H1 (cell line): ENCODE measurements around the gene PDZD2. TPM values are rescaled to one million over a fixed set of nuclear protein-coding genes. Genes with fewer than 3 reads are reported as not detected.

Source experiments
- CTCF ChIA-PET: fragments of 300-600 bp; sonication (Branson Sonifier 250); formaldehyde crosslinking; loops from one replicate; lab custom pipeline; 2021; ENCODE audit not compliant: partially characterized antibody; lab: Charles Lee
- POLR2A ChIA-PET: fragments of 300-600 bp; sonication (Branson Sonifier 250); formaldehyde crosslinking; loops from one replicate; lab custom pipeline; 2021; ENCODE audit warnings: inconsistent platforms; ENCODE audit not compliant: partially characterized antibody; lab: Charles Lee
- DNase-seq, 2 experiments: peaks; one replicate each; pipeline versions ENCODE4 v3.0.0 to v3.0.0-alpha.2; 2010 to 2022; ENCODE audit warnings: low spot score in 2 of 2, low read depth in 1 of 2, mixed read lengths in 1 of 2
- FAIRE-seq: peaks from 2 replicates; lab custom pipeline; 2011; peaks lifted over from hg19 to GRCh38; lab: Jason Lieb, UNC
- H2AFZ ChIP-seq: 2 replicates; pipeline ENCODE4 v1.8.1; 2012; ENCODE audit warnings: low read length, inconsistent platforms
- H2AK5ac ChIP-seq: 2 replicates; pipeline ENCODE4 v1.6.1; 2013; ENCODE audit warnings: low read depth, low read length
- H2BK120ac ChIP-seq: replicated peaks from 2 replicates; pipeline ENCODE3; 2013; ENCODE audit warnings: low read depth, low read length, inconsistent platforms
- H2BK12ac ChIP-seq: 2 replicates; pipeline ENCODE4 v1.6.1; 2013; ENCODE audit warnings: low read depth, low read length
- H2BK15ac ChIP-seq: 2 replicates; pipeline ENCODE4 v1.6.1; 2013; ENCODE audit warnings: low read length
- H2BK20ac ChIP-seq: 2 replicates; pipeline ENCODE4 v1.6.1; 2013; ENCODE audit warnings: low read length
- H2BK5ac ChIP-seq: 2 replicates; pipeline ENCODE4 v1.6.1; 2013; ENCODE audit warnings: low read depth, low read length
- H3K14ac ChIP-seq: 2 replicates; pipeline ENCODE4 v1.6.1; 2013; ENCODE audit warnings: inconsistent platforms; ENCODE audit not compliant: insufficient read length
- H3K18ac ChIP-seq: 2 replicates; pipeline ENCODE4 v1.6.1; 2013; ENCODE audit warnings: low read length; ENCODE audit errors: extremely low read depth
- H3K23ac ChIP-seq: 2 replicates; pipeline ENCODE4 v1.6.1; 2013; ENCODE audit warnings: inconsistent platforms; ENCODE audit not compliant: insufficient read length
- H3K23me2 ChIP-seq: 2 replicates; pipeline ENCODE4 v1.6.1; 2013; ENCODE audit warnings: low read depth, low read length
- H3K27ac ChIP-seq: 2 replicates; pipeline ENCODE4 v1.6.1; 2011; ENCODE audit warnings: low read depth, low read length, inconsistent platforms
- H3K27me3 ChIP-seq, 4 experiments: replicated peaks in 1 of 4; 1 replicate in 1 of 4; 2 replicates in 3 of 4; pipeline versions ENCODE4 v1.6.1 to v1.8.1; 2011 to 2013; ENCODE audit warnings: low read length in 3 of 4, mild to moderate bottlenecking in 3 of 4, inconsistent platforms in 2 of 4, mixed read lengths in 2 of 4, moderate library complexity in 1 of 4; ENCODE audit not compliant: control insufficient read depth in 3 of 4, insufficient read depth in 3 of 4; ENCODE audit errors: extremely low read depth in 1 of 4
- H3K36me3 ChIP-seq, 4 experiments: 2 replicates each; pipeline versions ENCODE4 v1.6.1 to v1.8.1; 2011 to 2013; ENCODE audit warnings: mild to moderate bottlenecking in 4 of 4, low read length in 3 of 4, moderate library complexity in 2 of 4, control low read depth in 1 of 4, inconsistent platforms in 1 of 4; ENCODE audit not compliant: insufficient read depth in 4 of 4, control insufficient read depth in 2 of 4
- H3K4ac ChIP-seq: replicated peaks from 2 replicates; pipeline ENCODE3; 2013; ENCODE audit warnings: low read length, low read depth, mixed read lengths, inconsistent platforms; ENCODE audit not compliant: insufficient read length
- H3K4me1 ChIP-seq, 4 experiments: replicated peaks in 1 of 4; 1 replicate in 1 of 4; 2 replicates in 3 of 4; pipeline versions ENCODE4 v1.6.1 to v1.8.1; 2011 to 2013; ENCODE audit warnings: low read length in 3 of 4, inconsistent platforms in 2 of 4, mixed read lengths in 1 of 4; ENCODE audit not compliant: insufficient read depth in 4 of 4, control insufficient read depth in 3 of 4
- H3K4me2 ChIP-seq, 2 experiments: 2 replicates each; pipeline versions ENCODE4 v1.6.1 to v1.8.1; 2011 to 2013; ENCODE audit warnings: low read depth in 2 of 2, low read length in 2 of 2, control low read depth in 1 of 2, inconsistent platforms in 1 of 2, mild to moderate bottlenecking in 1 of 2; ENCODE audit not compliant: insufficient read depth in 1 of 2
- H3K4me3 ChIP-seq, 4 experiments: fragments of 200-600, 300-600 bp in 1 of 4; sonication (generic), shearing (Covaris generic), sonication (Bioruptor Twin) in 1 of 4; 2 replicates each; pipeline versions ENCODE4 v1.5.1 to v1.8.1; 2011 to 2016; ENCODE audit warnings: low read length in 4 of 4, low read depth in 3 of 4, control low read depth in 2 of 4, inconsistent platforms in 2 of 4, mild to moderate bottlenecking in 2 of 4, mixed read lengths in 1 of 4, moderate library complexity in 1 of 4; ENCODE audit not compliant: insufficient read depth in 2 of 4; ENCODE audit errors: extremely low read depth in 1 of 4
- H3K56ac ChIP-seq: replicated peaks from 2 replicates; pipeline ENCODE3; 2013; ENCODE audit warnings: low read depth, mild to moderate bottlenecking, mixed read lengths, low read length, inconsistent platforms; ENCODE audit not compliant: insufficient read length
- H3K79me1 ChIP-seq: 2 replicates; pipeline ENCODE4 v1.6.1; 2013; ENCODE audit warnings: low read depth, low read length, control low read depth
- H3K79me2 ChIP-seq, 2 experiments: 2 replicates each; pipeline versions ENCODE4 v1.6.1 to v1.8.1; 2012 to 2013; ENCODE audit warnings: low read length in 2 of 2, mild to moderate bottlenecking in 2 of 2, inconsistent platforms in 1 of 2; ENCODE audit not compliant: insufficient read depth in 2 of 2, control insufficient read depth in 1 of 2
- H3K9ac ChIP-seq, 4 experiments: replicated peaks in 1 of 4; 1 replicate in 1 of 4; 2 replicates in 3 of 4; pipeline versions ENCODE4 v1.6.1 to v1.8.1; 2011 to 2013; ENCODE audit warnings: low read depth in 3 of 4, low read length in 3 of 4, control low read depth in 2 of 4, mild to moderate bottlenecking in 2 of 4, moderate library complexity in 2 of 4, inconsistent platforms in 1 of 4; ENCODE audit errors: extremely low read depth in 1 of 4
- H3K9me3 ChIP-seq, 2 experiments: 2 replicates each; pipeline versions ENCODE4 v1.6.1 to v1.8.1; 2012 to 2013; ENCODE audit warnings: mild to moderate bottlenecking in 2 of 2, moderate library complexity in 2 of 2, control low read depth in 1 of 2, inconsistent platforms in 1 of 2, low read depth in 1 of 2, low read length in 1 of 2, mixed read lengths in 1 of 2; ENCODE audit not compliant: insufficient read depth in 2 of 2
- H4K20me1 ChIP-seq, 2 experiments: replicated peaks in 1 of 2; 2 replicates each; pipeline versions ENCODE3 to v1.8.1; 2011 to 2013; ENCODE audit warnings: inconsistent platforms in 2 of 2, low read length in 2 of 2, mild to moderate bottlenecking in 1 of 2; ENCODE audit not compliant: insufficient read depth in 2 of 2, control insufficient read depth in 1 of 2
- H4K5ac ChIP-seq: 2 replicates; pipeline ENCODE4 v1.6.1; 2013; ENCODE audit warnings: low read length, low read depth, mixed read lengths, inconsistent platforms; ENCODE audit not compliant: insufficient read length
- H4K8ac ChIP-seq: 2 replicates; pipeline ENCODE4 v1.8.0; 2013; ENCODE audit warnings: mild to moderate bottlenecking, moderate library complexity, low read length, inconsistent platforms; ENCODE audit not compliant: insufficient read depth; ENCODE audit errors: extremely low read depth
- H4K91ac ChIP-seq: replicated peaks from 2 replicates; pipeline ENCODE3; 2013; ENCODE audit warnings: low read length, mixed read lengths, inconsistent platforms; ENCODE audit not compliant: insufficient read length
- BCL11A ChIP-seq, 2 experiments: IDR thresholded peaks; one replicate each; pipeline ENCODE4 v1.6.1; 2011; ENCODE audit warnings: low read depth in 2 of 2, low read length in 2 of 2, mild to moderate bottlenecking in 2 of 2
- CEBPB ChIP-seq: IDR thresholded peaks from 2 replicates; pipeline ENCODE4 v1.6.1; 2012; ENCODE audit warnings: low read depth, low read length
- CHD2 ChIP-seq: IDR thresholded peaks from 2 replicates; pipeline ENCODE4 v1.6.1; 2012; ENCODE audit warnings: low read length, improper control_type of control experiment
- NRF1 ChIP-seq: IDR thresholded peaks from 2 replicates; pipeline ENCODE4 v1.6.1; 2011; ENCODE audit warnings: mild to moderate bottlenecking, low read depth, low read length, improper control_type of control experiment
- POLR2A ChIP-seq, 2 experiments: IDR thresholded peaks; 1 replicate in 1 of 2; 2 replicates in 1 of 2; pipeline ENCODE4 v1.6.1; 2011; ENCODE audit warnings: low read depth in 2 of 2, low read length in 2 of 2, mild to moderate bottlenecking in 2 of 2; ENCODE audit errors: control extremely low read depth in 1 of 2
- SP4 ChIP-seq: IDR thresholded peaks from 2 replicates; pipeline ENCODE4 v1.6.1; 2012; ENCODE audit warnings: low read length, inconsistent platforms
- SRF ChIP-seq: IDR thresholded peaks from 2 replicates; pipeline ENCODE4 v1.6.1; 2011; ENCODE audit warnings: mild to moderate bottlenecking, low read depth, low read length, moderate library complexity
- WGBS, 2 experiments: shearing (Covaris generic) in 1 of 2; methylation state at CpG; one replicate each; pipeline versions ENCODE4 v1.1.6 to v1.1.7; 2013 to 2015; ENCODE audit warnings: low lambda C conversion rate in 2 of 2, mixed read lengths in 2 of 2, inconsistent platforms in 1 of 2, low coverage in 1 of 2, missing lambda C conversion rate in 1 of 2; ENCODE audit not compliant: insufficient replicate concordance in 2 of 2, insufficient coverage in 1 of 2, insufficient read length in 1 of 2; ENCODE audit errors: extremely low coverage in 1 of 2, missing lambda C conversion rate in 1 of 2; 5-methylcytosine and 5-hydroxymethylcytosine counted together
- polyA plus RNA-seq, 7 experiments: library from polyadenylated mRNA; depleted of rRNA in 3 of 7; stranded (reverse) in 5 of 7; unstranded in 2 of 7; fragments of >200 nt in 5 of 7; fragments of 200-250 nt in 2 of 7; gene quantifications; 1 replicate in 5 of 7; 2 replicates in 1 of 7; 4 replicates in 1 of 7; pipeline versions ENCODE4 v1.2.1 to v1.2.3, GENCODE V29; 2011 to 2013; ENCODE audit warnings: missing spikeins in 2 of 7, mixed read lengths in 2 of 7
- total RNA-seq: library from RNA; stranded (reverse); fragmentation: NEBNext Ultra II Directional; extraction: Animal tissue kit (Norgen Biotek cat#: 25700); gene quantifications from 2 replicates; pipeline ENCODE4 v1.2.1, GENCODE V29; 2021

Gene PDZD2
- total and polyA plus RNA-seq, 2 of the 8 experiments (the other 6 are each of a cell fraction or from before 2014, with no cell fraction given) = 1.2 to 6.8 TPM

DNA sequence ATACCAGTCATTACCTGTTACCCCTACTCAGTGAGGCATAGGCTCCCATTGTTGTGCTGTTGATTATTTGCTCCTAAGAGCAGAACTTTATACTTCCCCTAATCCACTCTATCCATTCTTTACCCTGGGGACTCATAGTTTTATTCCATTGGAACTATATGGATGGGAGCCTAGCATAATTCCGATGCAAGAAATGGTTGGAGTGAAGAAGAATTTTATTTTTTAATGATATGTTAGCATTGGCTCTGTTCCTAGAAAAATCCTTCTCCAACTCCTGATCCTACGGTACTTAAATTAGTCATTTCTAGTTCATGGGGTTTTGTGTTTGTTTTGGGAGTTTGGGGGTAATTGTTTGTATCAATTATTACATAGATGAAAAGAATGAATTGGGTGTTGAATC is 343.7 kb downstream of the PDZD2 start:
- H3K14ac ChIP-seq = no peak overlapping the region
- H3K27ac ChIP-seq = no peak overlapping the region
- no peak overlapping the region for H2AFZ ChIP-seq
- H3K4me2 ChIP-seq = no peak overlapping the region
- H3K4me3 ChIP-seq = no peak overlapping the region
- H2BK20ac ChIP-seq = no peak overlapping the region
- H2AK5ac ChIP-seq = no peak overlapping the region
- H3K4ac ChIP-seq = no peak overlapping the region
- no peak overlapping the region for H2BK120ac ChIP-seq
- no peak overlapping the region for H2BK5ac ChIP-seq
- no peak overlapping the region for H2BK15ac ChIP-seq
- 0 out of 4 replicates have a peak, but pooled peaks cover 0 to 6% of the 10 kb centered on the region in 2 experiments for H3K9me3 ChIP-seq
- no peak overlapping the region for H3K18ac ChIP-seq
- FAIRE-seq = no peak
- no peaks in the 10 kb centered on the region for H3K79me2 ChIP-seq
- H3K4me1 ChIP-seq = peaks cover 0 to 3% (median 0%) of the 10 kb centered on the region in 4 experiments; a peak in 1 of 7 replicates
- WGBS, 2 experiments = 92% methylated on average over 2 of the region's 2 CpGs; no CpG with 5 or more reads in 1 of the 2 experiments
- H3K23me2 ChIP-seq = no peaks in the 10 kb centered on the region
- H4K20me1 ChIP-seq = no peaks in the 10 kb centered on the region
- POLR2A ChIA-PET = no interaction called here
- H4K91ac ChIP-seq = no peak overlapping the region
- no peak overlapping the region for H2BK12ac ChIP-seq
- H3K79me1 ChIP-seq = no peaks in the 10 kb centered on the region
- no peak overlapping the region for H3K56ac ChIP-seq
- H4K8ac ChIP-seq = no peak overlapping the region
- TF ChIP-seq SP4 (no peak), NRF1 (no peak), CHD2 (no peak), BCL11A (IDR thresholded peaks at IDR 0.05; ENCODE audit: low read depth in 2 of 2, low read length in 2 of 2) (no peak), SRF (no peak), CEBPB (no peak), POLR2A (IDR thresholded peaks at IDR 0.05; ENCODE audit: control extremely low read depth in 1 of 2, low read depth in 2 of 2, low read length in 2 of 2) (no peak)
- CTCF ChIA-PET = interaction anchor here (1.0 to 2.2 kb wide), 3 partner anchors 17 to 92 kb away, joined by 3 to 6 read pairs (median 5); no protein-coding TSS in a partner anchor
- H3K36me3 ChIP-seq = no peaks in the 10 kb centered on the region
- DNase-seq = no peak
- H4K5ac ChIP-seq = no peak overlapping the region
- H3K23ac ChIP-seq = no peak overlapping the region
- no peak overlapping the region for H3K9ac ChIP-seq
- H3K27me3 ChIP-seq = no peaks in the 10 kb centered on the region
